HG02678 (cell line): ENCODE measurements around the gene IL5RA.

Source experiments
- ATAC-seq: cut with Tn5 transposase; IDR thresholded peaks from one replicate; pipeline ENCODE4 v1.9.1; 2021; ENCODE audit warnings: mild to moderate bottlenecking, moderate library complexity; ENCODE audit not compliant: unreplicated experiment

IL5RA gene

GRCh38 chr3:3109407-3110298 is 521 bp downstream of the IL5RA start:
- peak; percentile 47 for ATAC-seq

- ATAC-seq: no peak
These were observed 2.3 kb downstream of the IL5RA start for GRCh38 chr3:3107858-3108257.

- no peak for ATAC-seq
These were observed 3.0 kb downstream of the IL5RA start for GRCh38 chr3:3107181-3107580.

GRCh38 chr3:3105815-3106214 is 4.4 kb downstream of the IL5RA start:
- no peak for ATAC-seq

GRCh38 chr3:3105246-3105645 is 4.9 kb downstream of the IL5RA start:
- no peak for ATAC-seq

- no peak for ATAC-seq
These were observed 7.4 kb downstream of the IL5RA start for GRCh38 chr3:3102751-3103150.

- no peak for ATAC-seq
These were observed 8.3 kb downstream of the IL5RA start for GRCh38 chr3:3101660-3102458.

GRCh38 chr3:3097958-3098357 is 12.2 kb downstream of the IL5RA start:
- ATAC-seq: no peak

GRCh38 chr3:3089017-3089416 is 21.2 kb downstream of the IL5RA start:
- ATAC-seq: peak; percentile 99

GRCh38 chr3:3087716-3088465 is 22.3 kb downstream of the IL5RA start:
- no peak for ATAC-seq

- ATAC-seq: no peak
These were observed 22.9 kb downstream of the IL5RA start for GRCh38 chr3:3087279-3087678.

GRCh38 chr3:3086239-3086638 is 23.9 kb downstream of the IL5RA start:
- no peak for ATAC-seq

GRCh38 chr3:3085782-3086181 is 24.4 kb downstream of the IL5RA start:
- no peak for ATAC-seq

GRCh38 chr3:3084890-3085289 is 25.3 kb downstream of the IL5RA start:
- no peak for ATAC-seq

- peak; percentile 91 for ATAC-seq
These were observed 27.8 kb downstream of the IL5RA start for GRCh38 chr3:3082234-3082924.

- ATAC-seq: peak; percentile 45
These were observed 28.6 kb downstream of the IL5RA start for GRCh38 chr3:3081381-3082233.

- ATAC-seq: no peak
These were observed 29.9 kb downstream of the IL5RA start for GRCh38 chr3:3080309-3080708.

- peak; percentile 65 for ATAC-seq
These were observed 35.5 kb downstream of the IL5RA start for GRCh38 chr3:3074551-3075257.

- no peak for ATAC-seq
These were observed 39.0 kb downstream of the IL5RA start for GRCh38 chr3:3071136-3071535.
